H9 (cell line): ENCODE measurements around the gene SPECC1L. TPM values are rescaled to one million over a fixed set of nuclear protein-coding genes. Genes with fewer than 3 reads are reported as not detected.
"Not testable (repeated sequence)": the region's sequence is repeated elsewhere in the genome, so short reads cannot be mapped to it uniquely, and the experiment has no call there.

Experiments
- DNase-seq: peaks from one replicate; pipeline ENCODE4 v3.0.0-alpha.2; 2017
- H2AFZ ChIP-seq: one replicate; pipeline ENCODE4 v1.6.1; 2013; ENCODE audit warnings: mild to moderate bottlenecking, low read length, control low read depth, moderate library complexity
- H2AK5ac ChIP-seq: 2 replicates; pipeline ENCODE4 v1.6.1; 2013; ENCODE audit warnings: low read length, control low read depth, mixed read lengths; ENCODE audit not compliant: insufficient read length
- H2BK120ac ChIP-seq: one replicate; pipeline ENCODE4 v1.6.1; 2013; ENCODE audit warnings: low read depth, mild to moderate bottlenecking, low read length, control low read depth, inconsistent platforms; ENCODE audit not compliant: poor library complexity, severe bottlenecking
- H2BK12ac ChIP-seq: 2 replicates; pipeline ENCODE4 v1.6.1; 2013; ENCODE audit warnings: low read length, control low read depth, mixed read lengths, low read depth; ENCODE audit not compliant: insufficient read length
- H2BK15ac ChIP-seq: 2 replicates; pipeline ENCODE4 v1.6.1; 2013; ENCODE audit warnings: low read depth, low read length, control low read depth
- H2BK20ac ChIP-seq: one replicate; pipeline ENCODE4 v1.6.1; 2013; ENCODE audit warnings: low read depth, mild to moderate bottlenecking, low read length, control low read depth, inconsistent platforms; ENCODE audit not compliant: poor library complexity, severe bottlenecking
- H2BK5ac ChIP-seq: 2 replicates; pipeline ENCODE4 v1.6.1; 2013; ENCODE audit warnings: low read length, control low read depth, mixed read lengths; ENCODE audit not compliant: insufficient read length
- H3K14ac ChIP-seq: 2 replicates; pipeline ENCODE4 v1.6.1; 2013; ENCODE audit warnings: low read length, control low read depth; ENCODE audit not compliant: insufficient read depth
- H3K18ac ChIP-seq: 2 replicates; pipeline ENCODE4 v1.6.1; 2013; ENCODE audit warnings: low read depth, mild to moderate bottlenecking, mixed read lengths, low read length, control low read depth; ENCODE audit not compliant: insufficient read length
- H3K23ac ChIP-seq: 2 replicates; pipeline ENCODE4 v1.6.1; 2013; ENCODE audit warnings: low read length, control low read depth, mixed read lengths, low read depth; ENCODE audit not compliant: insufficient read length
- H3K23me2 ChIP-seq: 2 replicates; pipeline ENCODE4 v1.6.1; 2013; ENCODE audit warnings: low read depth, mild to moderate bottlenecking, mixed read lengths, low read length, control low read depth; ENCODE audit not compliant: insufficient read length, poor library complexity, severe bottlenecking
- H3K27ac ChIP-seq: 2 replicates; pipeline ENCODE4 v1.5.1; 2013; ENCODE audit warnings: low read length, control low read depth, mixed read lengths, low read depth; ENCODE audit not compliant: insufficient read length
- H3K27me3 ChIP-seq: 2 replicates; pipeline ENCODE4 v1.6.1; 2013; ENCODE audit warnings: low read length, control low read depth, inconsistent platforms; ENCODE audit not compliant: insufficient read depth
- H3K4ac ChIP-seq: 2 replicates; pipeline ENCODE4 v1.6.1; 2013; ENCODE audit warnings: low read depth, mild to moderate bottlenecking, control low read depth, inconsistent platforms, low read length, moderate library complexity
- H3K4me1 ChIP-seq: 2 replicates; pipeline ENCODE4 v1.6.1; 2013; ENCODE audit warnings: low read length, control low read depth, inconsistent platforms; ENCODE audit not compliant: insufficient read depth
- H3K4me2 ChIP-seq: 2 replicates; pipeline ENCODE4 v1.6.1; 2013; ENCODE audit warnings: low read length, control low read depth, mixed read lengths; ENCODE audit not compliant: insufficient read length, insufficient read depth
- H3K56ac ChIP-seq: 2 replicates; pipeline ENCODE4 v1.6.1; 2013; ENCODE audit warnings: low read depth, mild to moderate bottlenecking, mixed read lengths, low read length, control low read depth; ENCODE audit not compliant: insufficient read length
- H3K79me1 ChIP-seq: 2 replicates; pipeline ENCODE4 v1.6.1; 2013; ENCODE audit warnings: low read depth, mild to moderate bottlenecking, moderate library complexity, low read length, control low read depth, inconsistent platforms; ENCODE audit not compliant: insufficient read depth, poor library complexity, severe bottlenecking
- H3K79me2 ChIP-seq: 2 replicates; pipeline ENCODE4 v1.6.1; 2013; ENCODE audit warnings: low read length, control low read depth, inconsistent platforms; ENCODE audit not compliant: insufficient read depth
- H3K9ac ChIP-seq: 2 replicates; pipeline ENCODE4 v1.6.1; 2013; ENCODE audit warnings: low read length, control low read depth, mixed read lengths; ENCODE audit not compliant: insufficient read length; ENCODE audit errors: extremely low read depth
- H3K9me3 ChIP-seq: one replicate; pipeline ENCODE4 v1.6.1; 2013; ENCODE audit warnings: low read depth, low read length, inconsistent platforms; ENCODE audit not compliant: control insufficient read depth
- H3T11ph ChIP-seq: one replicate; pipeline ENCODE4 v1.6.1; 2013; ENCODE audit warnings: mild to moderate bottlenecking, low read length, control low read depth, inconsistent platforms
- H4K20me1 ChIP-seq: one replicate; pipeline ENCODE4 v1.6.1; 2013; ENCODE audit not compliant: control insufficient read depth, insufficient read length, insufficient read depth
- H4K5ac ChIP-seq: 2 replicates; pipeline ENCODE4 v1.6.1; 2013; ENCODE audit warnings: low read depth, mild to moderate bottlenecking, mixed read lengths, low read length, control low read depth; ENCODE audit not compliant: insufficient read length
- H4K8ac ChIP-seq: replicated peaks from 2 replicates; pipeline ENCODE4 v1.6.1; 2013; ENCODE audit warnings: low read length, control low read depth, mixed read lengths, low read depth; ENCODE audit not compliant: insufficient read length
- H4K91ac ChIP-seq: 2 replicates; pipeline ENCODE4 v1.6.1; 2013; ENCODE audit warnings: low read depth, mild to moderate bottlenecking, moderate library complexity, mixed read lengths, low read length, control low read depth; ENCODE audit not compliant: insufficient read length
- H3K27ac Mint-ChIP-seq, 3 experiments: 2 replicates in 2 of 3; 3 replicates in 1 of 3; pipeline ENCODE4 v1.8.0; 2020 to 2021; ENCODE audit warnings: mixed read lengths in 3 of 3, mild to moderate bottlenecking in 1 of 3, moderate library complexity in 1 of 3
- H3K27me3 Mint-ChIP-seq: 2 replicates; pipeline ENCODE4 v1.8.0; 2021; ENCODE audit warnings: low read depth, mild to moderate bottlenecking, moderate library complexity, mixed read lengths
- H3K36me3 Mint-ChIP-seq, 3 experiments: 2 replicates in 2 of 3; 3 replicates in 1 of 3; pipeline ENCODE4 v1.8.0; 2020 to 2021; ENCODE audit warnings: low read depth in 3 of 3, mixed read lengths in 3 of 3; ENCODE audit not compliant: insufficient read depth in 1 of 3
- H3K4me1 Mint-ChIP-seq, 2 experiments: 2 replicates each; pipeline ENCODE4 v1.8.0; 2020; ENCODE audit warnings: mixed read lengths in 2 of 2
- H3K4me3 Mint-ChIP-seq, 2 experiments: 2 replicates in 1 of 2; 3 replicates in 1 of 2; pipeline ENCODE4 v1.8.0; 2020 to 2021; ENCODE audit warnings: mild to moderate bottlenecking in 2 of 2, mixed read lengths in 2 of 2, moderate library complexity in 1 of 2
- H3K9me3 Mint-ChIP-seq, 2 experiments: 2 replicates in 1 of 2; 3 replicates in 1 of 2; pipeline ENCODE4 v1.8.0; 2020; ENCODE audit warnings: mild to moderate bottlenecking in 2 of 2, mixed read lengths in 2 of 2, moderate library complexity in 1 of 2
- whole genome bisulfite sequencing: extraction: QIAGEN DNeasy Blood & Tissue Kit; methylation state at CpG from one replicate; pipeline ENCODE4 v1.1.7; 2013; ENCODE audit warnings: missing lambda C conversion rate, low lambda C conversion rate, mixed read lengths; ENCODE audit not compliant: insufficient read length; ENCODE audit errors: extremely low coverage; 5-methylcytosine and 5-hydroxymethylcytosine counted together
- total RNA-seq: library from RNA; stranded (reverse); gene quantifications from 2 replicates; pipeline ENCODE4 v1.2.1, GENCODE V29; 2021

The SPECC1L gene
- total RNA-seq, 1 experiment from 2014 or later: 57.1 TPM

- not testable (repeated sequence) for H3T11ph ChIP-seq, H3K27ac ChIP-seq, H3K14ac ChIP-seq, H2BK12ac ChIP-seq, H4K5ac ChIP-seq, H3K4me2 ChIP-seq, H3K9ac ChIP-seq, H3K18ac ChIP-seq, H3K9me3 Mint-ChIP-seq, H3K23ac ChIP-seq, H3K9me3 ChIP-seq, H3K4me3 Mint-ChIP-seq, H3K56ac ChIP-seq, H3K27me3 ChIP-seq, H4K91ac ChIP-seq, H4K8ac ChIP-seq, H3K79me2 ChIP-seq, H4K20me1 ChIP-seq, H3K4me1 Mint-ChIP-seq, H2BK5ac ChIP-seq, H2BK15ac ChIP-seq, H3K36me3 Mint-ChIP-seq, H3K4ac ChIP-seq, H3K27me3 Mint-ChIP-seq, H2BK20ac ChIP-seq, H2AK5ac ChIP-seq, H3K4me1 ChIP-seq, H3K23me2 ChIP-seq, H2BK120ac ChIP-seq, H2AFZ ChIP-seq, H3K79me1 ChIP-seq
- H3K27ac Mint-ChIP-seq: peak overlapping the region in 1 of 3 experiments; percentile 89; a peak in 1 of 7 replicates
- WGBS: no CpG with 5 or more reads among the region's 12 CpGs
- DNase-seq: peak; percentile 3
Observed at GRCh38 chr22:24253126-24253525, 17.5 kb upstream of the SPECC1L start.

- not testable (repeated sequence) for H3K23me2 ChIP-seq, H3K9me3 Mint-ChIP-seq, H3K27ac Mint-ChIP-seq, H3K4me3 Mint-ChIP-seq, H3K36me3 Mint-ChIP-seq, H3K27me3 Mint-ChIP-seq, H2BK15ac ChIP-seq, H4K91ac ChIP-seq, H4K8ac ChIP-seq, H3K27me3 ChIP-seq, H3K14ac ChIP-seq, H2BK20ac ChIP-seq, H3K56ac ChIP-seq, H2BK12ac ChIP-seq, H3K9me3 ChIP-seq, DNase-seq, H4K5ac ChIP-seq, H3K79me1 ChIP-seq, H4K20me1 ChIP-seq, H3K4ac ChIP-seq, H3K9ac ChIP-seq, H3K4me2 ChIP-seq, H3K4me1 Mint-ChIP-seq, H2BK5ac ChIP-seq, H3T11ph ChIP-seq, H2AFZ ChIP-seq, H2BK120ac ChIP-seq, H3K27ac ChIP-seq, H3K79me2 ChIP-seq, H3K18ac ChIP-seq, H3K4me1 ChIP-seq, H3K23ac ChIP-seq, H2AK5ac ChIP-seq
- WGBS: no CpG with 5 or more reads among the region's 13 CpGs
Observed at GRCh38 chr22:24256136-24256535, 14.5 kb upstream of the SPECC1L start.
